Measurements from ENCODE around the gene SLAMF9. TPM values are rescaled to one million over a fixed set of nuclear protein-coding genes. Genes with fewer than 3 reads are reported as not detected.

Gene SLAMF9
- total and polyA plus RNA-seq, 2 donors (not counting 3 experiments of a cell fraction or from before 2014, with no cell fraction given), result not detected

DNA sequence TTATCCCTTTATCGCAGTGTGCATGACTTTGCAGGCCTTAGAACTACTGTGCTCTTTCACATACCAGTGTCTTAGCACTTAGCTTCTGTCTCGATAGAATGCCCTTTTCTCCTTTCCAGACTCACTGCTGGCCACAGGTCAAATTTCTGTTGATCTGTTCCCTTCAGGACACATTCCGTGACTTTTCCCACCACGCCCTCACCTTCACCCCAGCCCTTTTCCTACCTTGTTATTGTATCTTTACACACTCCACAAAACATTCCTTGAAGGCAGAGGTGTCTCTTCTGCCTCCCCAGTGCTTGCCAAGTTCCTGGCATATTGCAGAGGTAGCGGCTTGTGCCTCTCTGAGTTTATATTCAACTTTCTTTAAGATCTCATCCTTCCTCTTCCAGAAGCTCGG, 4.9 kb downstream of the SLAMF9 start:
- H3K27ac ChIP-seq (ENCODE audit: insufficient read depth, low read depth, low read length), result no peak overlapping the region
- TF ChIP-seq GATA2 (IDR thresholded peaks at IDR 0.05; ENCODE audit: insufficient read depth, insufficient read length, low read depth, low read length) (no peak), FOS (IDR thresholded peaks at IDR 0.05; ENCODE audit: borderline replicate concordance, insufficient read depth, low read length) (no peak), POLR2AphosphoS5 (IDR thresholded peaks at IDR 0.05; ENCODE audit: insufficient read depth, low read depth, low read length) (no peak), JUN (IDR thresholded peaks at IDR 0.05; ENCODE audit: borderline replicate concordance, insufficient read depth, insufficient read length, low read depth) (no peak), EZH2 (IDR thresholded peaks at IDR 0.05; ENCODE audit: borderline replicate concordance, low read depth, low read length, severe bottlenecking) (no peak), MYC (IDR thresholded peaks at IDR 0.05; ENCODE audit: low read depth, low read length) (no peak), POLR2A (IDR thresholded peaks at IDR 0.05; ENCODE audit: low read depth, low read length) (no peak)
- TF ChIP-seq, protein P1, sequence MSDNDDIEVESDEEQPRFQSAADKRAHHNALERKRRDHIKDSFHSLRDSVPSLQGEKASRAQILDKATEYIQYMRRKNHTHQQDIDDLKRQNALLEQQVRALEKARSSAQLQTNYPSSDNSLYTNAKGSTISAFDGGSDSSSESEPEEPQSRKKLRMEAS (IDR thresholded peaks at IDR 0.05; ENCODE audit: insufficient read depth, insufficient read length), result no peak
- TF ChIP-seq, protein P2, sequence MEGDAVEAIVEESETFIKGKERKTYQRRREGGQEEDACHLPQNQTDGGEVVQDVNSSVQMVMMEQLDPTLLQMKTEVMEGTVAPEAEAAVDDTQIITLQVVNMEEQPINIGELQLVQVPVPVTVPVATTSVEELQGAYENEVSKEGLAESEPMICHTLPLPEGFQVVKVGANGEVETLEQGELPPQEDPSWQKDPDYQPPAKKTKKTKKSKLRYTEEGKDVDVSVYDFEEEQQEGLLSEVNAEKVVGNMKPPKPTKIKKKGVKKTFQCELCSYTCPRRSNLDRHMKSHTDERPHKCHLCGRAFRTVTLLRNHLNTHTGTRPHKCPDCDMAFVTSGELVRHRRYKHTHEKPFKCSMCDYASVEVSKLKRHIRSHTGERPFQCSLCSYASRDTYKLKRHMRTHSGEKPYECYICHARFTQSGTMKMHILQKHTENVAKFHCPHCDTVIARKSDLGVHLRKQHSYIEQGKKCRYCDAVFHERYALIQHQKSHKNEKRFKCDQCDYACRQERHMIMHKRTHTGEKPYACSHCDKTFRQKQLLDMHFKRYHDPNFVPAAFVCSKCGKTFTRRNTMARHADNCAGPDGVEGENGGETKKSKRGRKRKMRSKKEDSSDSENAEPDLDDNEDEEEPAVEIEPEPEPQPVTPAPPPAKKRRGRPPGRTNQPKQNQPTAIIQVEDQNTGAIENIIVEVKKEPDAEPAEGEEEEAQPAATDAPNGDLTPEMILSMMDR (IDR thresholded peaks at IDR 0.05; ENCODE audit: extremely low read depth in 1 of 2, insufficient read depth in 1 of 2, low read depth in 1 of 2, low read length in 2 of 2), result no peak
- H3K4me1 ChIP-seq (ENCODE audit: control insufficient read depth, extremely low read depth, insufficient read depth, low read length), result peaks cover 5% of the 10 kb centered on the region
- H3K9ac ChIP-seq (replicated peaks; ENCODE audit: extremely low read depth, insufficient read depth, low read length), result no peak overlapping the region
- H3K9me1 ChIP-seq (replicated peaks; ENCODE audit: control insufficient read depth, extremely low read depth, insufficient read depth, low read length), result no peaks in the 10 kb centered on the region
- H3K9me3 ChIP-seq (replicated peaks; ENCODE audit: control insufficient read depth, insufficient read depth, low read length), result no peaks in the 10 kb centered on the region
- FAIRE-seq, result no peak
- H3K4me3 ChIP-seq (replicated peaks in 1 of 3; ENCODE audit: insufficient read depth in 1 of 3, low read depth in 1 of 3, low read length in 3 of 3), result no peak overlapping the region
- CTCF ChIA-PET, result interaction anchor here (1.0 to 1.8 kb wide), 3 partner anchors 9 to 150 kb away, joined by 3 to 4 read pairs (median 4); no protein-coding TSS in a partner anchor
- peaks cover 38 to 45% of the 10 kb centered on the region in 2 experiments for H3K27me3 ChIP-seq (ENCODE audit: control insufficient read depth in 2 of 2, insufficient read depth in 2 of 2, low read length in 2 of 2)
- POLR2A ChIA-PET, result no interaction called here
- no peaks in the 10 kb centered on the region for H3K36me3 ChIP-seq (ENCODE audit: control insufficient read depth in 2 of 2, extremely low read depth in 1 of 2, insufficient read depth in 2 of 2, low read length in 2 of 2)
- dilution Hi-C loops (cut with MboI; ENCODE audit: extremely low pct_ligation_motif_present, low sequenced_read_pairs), result no loop called here
- no peak overlapping the region for H2AFZ ChIP-seq (ENCODE audit: low read depth, low read length)
- H3K79me2 ChIP-seq (ENCODE audit: control insufficient read depth, insufficient read depth, low read length), result no peaks in the 10 kb centered on the region
- BruUV-seq (replicated peaks), result no TSS peak
- H4K20me1 ChIP-seq (replicated peaks; ENCODE audit: control insufficient read depth, extremely low read depth, insufficient read depth, low read length), result no peaks in the 10 kb centered on the region
- intact Hi-C loops (cut with micrococcal nuclease), result no loop called here
- H3K4me2 ChIP-seq (ENCODE audit: insufficient read depth, low read length), result no peak overlapping the region
- no peak for DNase-seq (ENCODE audit: low read depth, low spot score)

Measured in endothelial cell of umbilical vein (primary cell).